Caco-2 (cell line): ENCODE results near the gene THOC6. TPM values are rescaled to one million over a fixed set of nuclear protein-coding genes. Genes with fewer than 3 reads are reported as not detected.
A peak's percentile ranks its signal among the peaks of the same experiment; 100 is the strongest.

ENCODE experiments used
- BruUV-seq: library from RNA; stranded (reverse); fragments of 400-500 nt; replicated peaks from 2 replicates; lab custom pipeline; 2021; lab: Mats Ljungman, UMichigan
- CTCF ChIA-PET: fragments of 300-600 bp; sonication (Branson Sonifier 250); formaldehyde crosslinking; loops from one replicate; lab custom pipeline; 2022; ENCODE audit warnings: antibody characterized with exemption; lab: Charles Lee
- POLR2A ChIA-PET: fragments of 300-600 bp; sonication (Branson Sonifier 250); formaldehyde crosslinking; loops from one replicate; lab custom pipeline; 2022; ENCODE audit warnings: antibody characterized with exemption; lab: Charles Lee
- DNase-seq, 2 experiments: peaks; one replicate each; pipeline versions ENCODE4 v3.0.0 to v3.0.0-alpha.2; 2020 to 2022
- H3K27me3 ChIP-seq: replicated peaks from 2 replicates; pipeline ENCODE4 v1.6.0; 2011; ENCODE audit warnings: low read length; ENCODE audit not compliant: control insufficient read depth, insufficient read depth
- H3K36me3 ChIP-seq: 2 replicates; pipeline ENCODE4 v1.5.1; 2011; ENCODE audit warnings: low read length; ENCODE audit not compliant: control insufficient read depth, insufficient read depth
- H3K4me1 ChIP-seq: fragments of 250-450 bp; sonication (Bioruptor Pico); 2 replicates; pipeline ENCODE4 v1.5.1; 2020; ENCODE audit warnings: mild to moderate bottlenecking
- H3K4me3 ChIP-seq: 2 replicates; pipeline ENCODE4 v1.5.1; 2011; ENCODE audit warnings: low read depth, mild to moderate bottlenecking, control low read depth, low read length
- H3K9me3 ChIP-seq: fragments of 250-450 bp; sonication (Bioruptor Pico); 2 replicates; pipeline ENCODE4 v1.5.1; 2020; ENCODE audit warnings: mild to moderate bottlenecking, moderate library complexity
- H3K27ac Mint-ChIP-seq: one replicate; pipeline ENCODE4 v1.8.0; 2022; ENCODE audit warnings: mixed read lengths; ENCODE audit not compliant: unreplicated experiment
- H3K27me3 Mint-ChIP-seq: one replicate; pipeline ENCODE4 v1.8.0; 2022; ENCODE audit warnings: mixed read lengths; ENCODE audit not compliant: insufficient read depth, unreplicated experiment
- H3K36me3 Mint-ChIP-seq: one replicate; pipeline ENCODE4 v1.8.0; 2022; ENCODE audit warnings: mild to moderate bottlenecking, mixed read lengths; ENCODE audit not compliant: insufficient read depth, unreplicated experiment
- H3K4me1 Mint-ChIP-seq: one replicate; pipeline ENCODE4 v1.8.0; 2022; ENCODE audit warnings: low read depth, mixed read lengths; ENCODE audit not compliant: unreplicated experiment
- H3K4me3 Mint-ChIP-seq: one replicate; pipeline ENCODE4 v1.8.0; 2022; ENCODE audit warnings: mild to moderate bottlenecking, moderate library complexity, mixed read lengths; ENCODE audit not compliant: unreplicated experiment
- H3K9me3 Mint-ChIP-seq: one replicate; pipeline ENCODE4 v1.8.0; 2022; ENCODE audit warnings: mixed read lengths; ENCODE audit not compliant: unreplicated experiment
- intact Hi-C: fragments of 100-400 bp; cut with micrococcal nuclease; formaldehyde crosslinking; loops from one replicate; pipeline ENCODE4 v1.10.0; 2022; ENCODE audit not compliant: unreplicated experiment
- total RNA-seq: library from RNA; stranded (reverse); gene quantifications from 2 replicates; pipeline ENCODE4 v1.2.3, GENCODE V29; 2022
- TF ChIP-seq, protein P1 (sequence below), 2 experiments: fragments of 200-600 bp in 1 of 2; IDR thresholded peaks; 1 replicate in 1 of 2; 2 replicates in 1 of 2; pipeline versions ENCODE4 v1.5.1 to v1.8.0; 2011 to 2022; ENCODE audit warnings: antibody characterized with exemption in 1 of 2, control low read depth in 1 of 2, inconsistent platforms in 1 of 2, low read depth in 1 of 2, low read length in 1 of 2, mild to moderate bottlenecking in 1 of 2, moderate library complexity in 1 of 2; ENCODE audit not compliant: insufficient read depth in 1 of 2, severe bottlenecking in 1 of 2, unreplicated experiment in 1 of 2

THOC6 gene
- total RNA-seq, 1 experiment from 2014 or later = 48.0 TPM

GRCh38 chr16:3025032-3026002, 1.5 kb downstream of the THOC6 start:
- H3K4me1 ChIP-seq = peaks cover 24% of the 10 kb centered on the region
- H3K4me3 ChIP-seq = no peak overlapping the region
- ChIA-PET POLR2A (no interaction called here), CTCF (interaction anchor here (0.7 to 6.9 kb wide), 2 partner anchors 20 to 44 kb away, joined by 6 to 113 read pairs; no protein-coding TSS in a partner anchor)
- Mint-ChIP-seq H3K4me3 (peak overlapping the region; percentile 37), H3K27me3 (no peaks in the 10 kb centered on the region), H3K27ac (no peak overlapping the region), H3K4me1 (peaks cover 24% of the 10 kb centered on the region), H3K36me3 (peaks cover 84% of the 10 kb centered on the region), H3K9me3 (no peaks in the 10 kb centered on the region)
- BruUV-seq = no TSS peak
- no peak for DNase-seq
- no peaks in the 10 kb centered on the region for H3K9me3 ChIP-seq
- no peaks in the 10 kb centered on the region for H3K27me3 ChIP-seq
- intact Hi-C loops = no loop called here
- TF ChIP-seq, protein P1, sequence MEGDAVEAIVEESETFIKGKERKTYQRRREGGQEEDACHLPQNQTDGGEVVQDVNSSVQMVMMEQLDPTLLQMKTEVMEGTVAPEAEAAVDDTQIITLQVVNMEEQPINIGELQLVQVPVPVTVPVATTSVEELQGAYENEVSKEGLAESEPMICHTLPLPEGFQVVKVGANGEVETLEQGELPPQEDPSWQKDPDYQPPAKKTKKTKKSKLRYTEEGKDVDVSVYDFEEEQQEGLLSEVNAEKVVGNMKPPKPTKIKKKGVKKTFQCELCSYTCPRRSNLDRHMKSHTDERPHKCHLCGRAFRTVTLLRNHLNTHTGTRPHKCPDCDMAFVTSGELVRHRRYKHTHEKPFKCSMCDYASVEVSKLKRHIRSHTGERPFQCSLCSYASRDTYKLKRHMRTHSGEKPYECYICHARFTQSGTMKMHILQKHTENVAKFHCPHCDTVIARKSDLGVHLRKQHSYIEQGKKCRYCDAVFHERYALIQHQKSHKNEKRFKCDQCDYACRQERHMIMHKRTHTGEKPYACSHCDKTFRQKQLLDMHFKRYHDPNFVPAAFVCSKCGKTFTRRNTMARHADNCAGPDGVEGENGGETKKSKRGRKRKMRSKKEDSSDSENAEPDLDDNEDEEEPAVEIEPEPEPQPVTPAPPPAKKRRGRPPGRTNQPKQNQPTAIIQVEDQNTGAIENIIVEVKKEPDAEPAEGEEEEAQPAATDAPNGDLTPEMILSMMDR (IDR thresholded peaks at IDR 0.05; ENCODE audit: insufficient read depth in 1 of 2, low read depth in 1 of 2, low read length in 1 of 2, severe bottlenecking in 1 of 2, unreplicated experiment in 1 of 2) = no peak
- H3K36me3 ChIP-seq = peaks cover 8% of the 10 kb centered on the region

- Mint-ChIP-seq H3K4me1 (peaks cover 24% of the 10 kb centered on the region), H3K9me3 (no peaks in the 10 kb centered on the region), H3K36me3 (peaks cover 78% of the 10 kb centered on the region), H3K27me3 (no peaks in the 10 kb centered on the region), H3K4me3 (no peak overlapping the region), H3K27ac (no peak overlapping the region)
- DNase-seq = no peak
- TF ChIP-seq, protein P1 (IDR thresholded peaks at IDR 0.05; ENCODE audit: insufficient read depth in 1 of 2, low read depth in 1 of 2, low read length in 1 of 2, severe bottlenecking in 1 of 2, unreplicated experiment in 1 of 2) = no peak
- intact Hi-C loops = no loop called here
- BruUV-seq = no TSS peak
- H3K36me3 ChIP-seq = peaks cover 8% of the 10 kb centered on the region
- H3K4me3 ChIP-seq = no peak overlapping the region
- POLR2A ChIA-PET = no interaction called here
- no peaks in the 10 kb centered on the region for H3K27me3 ChIP-seq
- H3K4me1 ChIP-seq = peaks cover 24% of the 10 kb centered on the region
- CTCF ChIA-PET = no interaction called here
- no peaks in the 10 kb centered on the region for H3K9me3 ChIP-seq
Measured at GRCh38 chr16:3026003-3026378, 2.2 kb downstream of the THOC6 start.

DNA sequence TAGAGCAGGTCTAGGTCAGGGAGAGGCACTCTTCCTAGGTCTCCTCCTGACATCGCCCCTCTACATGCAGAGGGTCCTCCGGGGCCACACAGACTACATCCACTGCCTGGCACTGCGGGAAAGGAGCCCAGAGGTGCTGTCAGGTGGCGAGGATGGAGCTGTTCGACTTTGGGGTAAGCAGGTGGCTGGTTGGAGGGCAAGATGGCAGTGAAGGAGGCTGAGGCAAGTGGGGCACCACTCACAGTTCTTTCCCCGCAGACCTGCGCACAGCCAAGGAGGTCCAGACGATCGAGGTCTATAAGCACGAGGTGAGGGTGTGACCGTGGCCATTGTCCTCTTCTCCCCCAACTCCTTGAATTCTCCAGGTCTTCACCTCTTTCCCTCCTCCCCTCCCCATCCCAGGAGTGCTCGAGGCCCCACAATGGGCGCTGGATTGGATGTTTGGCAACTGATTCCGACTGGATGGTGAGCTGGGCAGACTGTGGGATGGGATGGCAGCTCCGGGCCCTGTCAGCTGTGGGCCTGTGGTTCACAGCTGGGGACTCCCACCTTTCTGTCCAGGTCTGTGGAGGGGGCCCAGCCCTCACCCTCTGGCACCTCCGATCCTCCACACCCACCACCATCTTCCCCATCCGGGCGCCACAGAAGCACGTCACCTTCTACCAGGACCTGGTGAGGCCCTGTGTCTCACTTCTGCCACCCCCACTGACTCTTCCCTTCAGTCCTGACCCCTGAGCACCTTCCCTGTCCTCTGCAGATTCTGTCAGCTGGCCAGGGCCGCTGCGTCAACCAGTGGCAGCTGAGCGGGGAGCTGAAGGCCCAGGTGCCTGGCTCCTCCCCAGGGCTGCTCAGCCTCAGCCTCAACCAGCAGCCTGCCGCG, 3.0 kb downstream of the THOC6 start:
- no TSS peak for BruUV-seq
- Histone ChIP-seq H3K36me3 (peaks cover 6% of the 10 kb centered on the region), H3K4me3 (no peak overlapping the region), H3K9me3 (no peaks in the 10 kb centered on the region), H3K4me1 (peaks cover 24% of the 10 kb centered on the region), H3K27me3 (no peaks in the 10 kb centered on the region)
- TF ChIP-seq, protein P1 (IDR thresholded peaks at IDR 0.05; ENCODE audit: insufficient read depth in 1 of 2, low read depth in 1 of 2, low read length in 1 of 2, severe bottlenecking in 1 of 2, unreplicated experiment in 1 of 2) = no peak
- Mint-ChIP-seq H3K9me3 (no peaks in the 10 kb centered on the region), H3K4me1 (peaks cover 24% of the 10 kb centered on the region), H3K36me3 (peaks cover 70% of the 10 kb centered on the region), H3K27ac (peak overlapping the region; percentile 50), H3K27me3 (no peaks in the 10 kb centered on the region), H3K4me3 (no peak overlapping the region)
- DNase-seq = no peak
- intact Hi-C loops = no loop called here
- ChIA-PET CTCF (interaction anchor here (0.7 to 2.6 kb wide), 6 partner anchors 7 to 96 kb away, joined by 3 to 89 read pairs (median 12); partner anchors contain the start of genes PAQR4 and TNFRSF12A), POLR2A (interaction anchor here (0.6 to 2.0 kb wide), 4 partner anchors 11 to 346 kb away, joined by 4 to 15 read pairs (median 4); no protein-coding TSS in a partner anchor)
